GM10248 (cell line): ENCODE data around the gene SIRT1.

ENCODE experiments used
- CTCF ChIA-PET: fragments of 300-600 bp; sonication (Branson Sonifier 250); formaldehyde crosslinking; extraction: SDS; loops from one replicate; lab custom pipeline; 2021; ENCODE audit warnings: antibody characterized with exemption; lab: Yijun Ruan, JAX
- POLR2A ChIA-PET: fragments of 350-650 bp; sonication (Branson Sonifier 250); formaldehyde crosslinking; extraction: SDS; loops from one replicate; lab custom pipeline; 2020; ENCODE audit warnings: antibody characterized with exemption; lab: Yijun Ruan, JAX
- DNase-seq: peaks from one replicate; pipeline ENCODE4 v3.0.0; 2012; ENCODE audit errors: extremely low spot score
- CTCF ChIP-seq: IDR thresholded peaks from 2 replicates; pipeline ENCODE4 v1.5.1; 2012; ENCODE audit warnings: mild to moderate bottlenecking, low read depth; ENCODE audit errors: extremely low read depth, missing control alignments, control extremely low read depth

SIRT1 gene

GRCh38 chr10:67858971-67859370 is 25.5 kb upstream of the SIRT1 start:
- CTCF ChIA-PET, result interaction anchor here (1.9 to 10.3 kb wide), 2 partner anchors 295 to 444 kb away, joined by 7 to 202 read pairs; no protein-coding TSS in a partner anchor
- POLR2A ChIA-PET, result no interaction called here
- no peak for TF ChIP-seq CTCF
- DNase-seq, result no peak

- DNase-seq, result no peak
- ChIA-PET CTCF (interaction anchor here (1.1 to 10.3 kb wide), 3 partner anchors 12 to 292 kb away, joined by 3 to 202 read pairs (median 4); no protein-coding TSS in a partner anchor), POLR2A (interaction anchor here (0.6 kb wide), 2 partner anchors 12 to 34 kb away, joined by 3 to 9 read pairs; no protein-coding TSS in a partner anchor)
- TF ChIP-seq CTCF, result no peak
These were observed 22.6 kb upstream of the SIRT1 start for GRCh38 chr10:67861750-67862432.

GRCh38 chr10:67863094-67863493 is 21.4 kb upstream of the SIRT1 start:
- CTCF ChIA-PET, result interaction anchor here (1.2 to 10.3 kb wide), 3 partner anchors 14 to 349 kb away, joined by 3 to 202 read pairs (median 3); no protein-coding TSS in a partner anchor
- DNase-seq, result no peak
- POLR2A ChIA-PET, result no interaction called here
- no peak for TF ChIP-seq CTCF

GRCh38 chr10:67864607-67865371 is 19.7 kb upstream of the SIRT1 start:
- ChIA-PET CTCF (interaction anchor here (0.9 to 2.0 kb wide), 6 partner anchors 9 to 291 kb away, joined by 3 to 14 read pairs (median 3); no protein-coding TSS in a partner anchor), POLR2A (no interaction called here)
- no peak for DNase-seq
- TF ChIP-seq CTCF, result no peak

- no peak for TF ChIP-seq CTCF
- CTCF ChIA-PET, result interaction anchor here (1.0 to 2.3 kb wide), 3 partner anchors 12 to 348 kb away, joined by 3 to 20 read pairs (median 7); no protein-coding TSS in a partner anchor
- DNase-seq, result no peak
- POLR2A ChIA-PET, result no interaction called here
These were observed 16.3 kb upstream of the SIRT1 start for GRCh38 chr10:67868132-67868531.

GRCh38 chr10:67869996-67870395 is 14.5 kb upstream of the SIRT1 start:
- ChIA-PET CTCF (interaction anchor here (2.0 kb wide), 1 partner anchor 81 kb away, joined by 7 read pairs; no protein-coding TSS in a partner anchor), POLR2A (no interaction called here)
- no peak for DNase-seq
- no peak for TF ChIP-seq CTCF
